RCC 7860 (cell line): ENCODE results near the gene PACSIN2.
"Not testable (repeated sequence)": the region's sequence is repeated elsewhere in the genome, so short reads cannot be mapped to it uniquely, and the experiment has no call there.

Source experiments
- DNase-seq: peaks from one replicate; pipeline ENCODE4 v3.0.0-alpha.2; 2015; ENCODE audit warnings: low spot score
- FAIRE-seq: peaks from 2 replicates; lab custom pipeline; 2012; peaks lifted over from hg19 to GRCh38; lab: Jason Lieb, UNC

The PACSIN2 gene

GRCh38 chr22:42970029-42970428, 44.9 kb downstream of the PACSIN2 start:
- DNase-seq (no peak), FAIRE-seq (no peak)

- FAIRE-seq, result no peak
Observed at GRCh38 chr22:42969348-42969975, 45.5 kb downstream of the PACSIN2 start.

GRCh38 chr22:42967933-42968332, 47.0 kb downstream of the PACSIN2 start:
- DNase-seq (no peak), FAIRE-seq (no peak)

More at GRCh38 chr22:42969348-42969975, 45.5 kb downstream of the PACSIN2 start:
- DNase-seq, result no peak

GRCh38 chr22:42967005-42967404, 47.9 kb downstream of the PACSIN2 start:
- FAIRE-seq, result no peak
- DNase-seq, result no peak

- no peak for DNase-seq
Observed at GRCh38 chr22:42966497-42966896, 48.5 kb downstream of the PACSIN2 start.

GRCh38 chr22:42964994-42965699, 49.8 kb downstream of the PACSIN2 start:
- DNase-seq, result peak; percentile 34
- FAIRE-seq, result peak; percentile 17

More at GRCh38 chr22:42966497-42966896, 48.5 kb downstream of the PACSIN2 start:
- FAIRE-seq, result no peak

- no peak for FAIRE-seq
- no peak for DNase-seq
Observed at GRCh38 chr22:42963231-42963595, 51.7 kb downstream of the PACSIN2 start.

- FAIRE-seq (no peak), DNase-seq (no peak)
Observed at GRCh38 chr22:42962295-42963230, 52.4 kb downstream of the PACSIN2 start.

- DNase-seq (no peak), FAIRE-seq (no peak)
Observed at GRCh38 chr22:42961810-42962209, 53.1 kb downstream of the PACSIN2 start.

GRCh38 chr22:42961400-42961690, 53.6 kb downstream of the PACSIN2 start:
- DNase-seq, FAIRE-seq: not testable (repeated sequence)

- FAIRE-seq (no peak), DNase-seq (no peak)
Observed at GRCh38 chr22:42960531-42961399, 54.2 kb downstream of the PACSIN2 start.

GRCh38 chr22:42959576-42960509, 55.1 kb downstream of the PACSIN2 start:
- DNase-seq (peak; percentile 80), FAIRE-seq (peak; percentile 67)

GRCh38 chr22:42958937-42959336, 56.0 kb downstream of the PACSIN2 start:
- no peak for FAIRE-seq
- DNase-seq, result no peak

- FAIRE-seq, result no peak
Observed at GRCh38 chr22:42957958-42958357, 57.0 kb downstream of the PACSIN2 start.

GRCh38 chr22:42957544-42957943, 57.4 kb downstream of the PACSIN2 start:
- no peak for FAIRE-seq
- DNase-seq, result no peak

More at GRCh38 chr22:42957958-42958357, 57.0 kb downstream of the PACSIN2 start:
- DNase-seq, result no peak

GRCh38 chr22:42955848-42956247, 59.1 kb downstream of the PACSIN2 start:
- no peak for FAIRE-seq

GRCh38 chr22:42955087-42955635, 59.8 kb downstream of the PACSIN2 start:
- FAIRE-seq (no peak), DNase-seq (no peak)

More at GRCh38 chr22:42955848-42956247, 59.1 kb downstream of the PACSIN2 start:
- DNase-seq, result no peak

GRCh38 chr22:42953751-42954150, 61.2 kb downstream of the PACSIN2 start:
- not testable (repeated sequence) for DNase-seq, FAIRE-seq

- FAIRE-seq (no peak), DNase-seq (no peak)
Observed at GRCh38 chr22:42951093-42951710, 63.7 kb downstream of the PACSIN2 start.
